Transverse colon (tissue), 4 donors: ENCODE data around the gene MAMDC2. TPM values are rescaled to one million over a fixed set of nuclear protein-coding genes. Genes with fewer than 3 reads are reported as not detected.

Source experiments
- DNase-seq: peaks from one replicate; pipeline ENCODE4 v3.0.0-alpha.2; 2019
- H3K27ac ChIP-seq, 4 donors: fragments of 200-600 bp; sonication (generic); 2 replicates each; pipeline ENCODE4 v1.5.1; 2016 to 2018; ENCODE audit warnings: inconsistent platforms in 4 of 4
- H3K27me3 ChIP-seq: fragments of 200-600 bp; sonication (generic); 2 replicates; pipeline ENCODE4 v1.5.1; 2017; ENCODE audit warnings: inconsistent platforms
- H3K36me3 ChIP-seq, 4 donors: fragments of 200-600 bp; sonication (generic); 2 replicates each; pipeline ENCODE4 v1.5.1; 2017 to 2019; ENCODE audit warnings: inconsistent platforms in 4 of 4
- H3K4me1 ChIP-seq, 4 donors: fragments of 200-600 bp; sonication (generic); 2 replicates each; pipeline ENCODE4 v1.5.1; 2017 to 2020; ENCODE audit warnings: inconsistent platforms in 4 of 4
- H3K4me3 ChIP-seq, 4 donors: fragments of 200-600 bp; sonication (generic); 1 replicate in 1 of 4; 2 replicates in 3 of 4; pipeline versions ENCODE4 v1.5.1 to v1.6.1; 2017 to 2019; ENCODE audit warnings: inconsistent platforms in 4 of 4
- H3K9me3 ChIP-seq, 2 donors: fragments of 200-600 bp; sonication (generic); 2 replicates each; pipeline ENCODE4 v1.5.1; 2017 to 2019; ENCODE audit warnings: inconsistent platforms in 2 of 2
- CTCF ChIP-seq, 5 experiments: fragments of 200-600 bp in 3 of 5; fragments of 450-650 bp in 2 of 5; sonication (generic) in 3 of 5; IDR thresholded peaks; 1 replicate in 2 of 5; 2 replicates in 3 of 5; pipeline ENCODE4 v1.5.1; 2016 to 2017; ENCODE audit warnings: antibody characterized with exemption in 5 of 5, inconsistent platforms in 3 of 5, mild to moderate bottlenecking in 2 of 5, moderate library complexity in 1 of 5
- EP300 ChIP-seq: sonication (generic); formaldehyde crosslinking; IDR thresholded peaks from one replicate; pipeline ENCODE4 v1.6.1; 2017; ENCODE audit warnings: antibody characterized with exemption, low read depth
- POLR2A ChIP-seq: fragments of 450-650 bp; IDR thresholded peaks from one replicate; pipeline ENCODE4 v1.6.1; 2016; ENCODE audit warnings: antibody characterized with exemption, mild to moderate bottlenecking, moderate library complexity
- POLR2AphosphoS5 ChIP-seq, 3 donors: sonication (generic); formaldehyde crosslinking; IDR thresholded peaks; one replicate each; pipeline ENCODE4 v1.6.1; 2016; ENCODE audit warnings: antibody characterized with exemption in 3 of 3
- WGBS, 2 donors: methylation state at CpG; one replicate each; pipeline ENCODE4 v1.1.5; 2018; ENCODE audit warnings: low coverage in 1 of 2; 5-methylcytosine and 5-hydroxymethylcytosine counted together
- in situ Hi-C, 4 donors: fragments of 200-750 bp; cut with MboI; loops; one replicate each; pipeline versions ENCODE4 v1.15.0 to v1.15.1; 2017; ENCODE audit warnings: low sequenced_read_pairs in 3 of 4, low pct_ligation_motif_present in 1 of 4, low pct_unique_long_range_greater_than_20kb in 1 of 4
- intact Hi-C: fragments of 100-400 bp; cut with DNase I; formaldehyde crosslinking; loops from one replicate; pipeline ENCODE4 v1.15.1; 2023; ENCODE audit warnings: low total_unique reads
- total RNA-seq, 4 donors: library from RNA; depleted of rRNA; stranded (reverse); fragments of >200 nt; gene quantifications; one replicate each; pipeline ENCODE4 v1.1.0, GENCODE V29; 2016

The MAMDC2 gene
- total RNA-seq, 4 donors from 2014 or later: 7.4 to 40.5 (median 28.9) TPM

GRCh38 chr9:70065572-70065971 lies 21.9 kb downstream of the MAMDC2 start:
- TF ChIP-seq POLR2A (no peak), POLR2AphosphoS5 (IDR thresholded peaks at IDR 0.05) (peak in 2 of 3 donors; percentile 38 to 59)
- peak overlapping the region; percentile 77 to 90 (median 83) for H3K27ac ChIP-seq
- in situ Hi-C loops (no loop called here), intact Hi-C loops (no loop called here)
- no peak for DNase-seq
- WGBS, 2 donors: 32 to 61% methylated on average over 2 of the region's 2 CpGs
- H3K4me1 ChIP-seq: peaks cover 5 to 48% (median 14%) of the 10 kb centered on the region in 4 donors
- H3K4me3 ChIP-seq: no peak overlapping the region
- no peaks in the 10 kb centered on the region for H3K36me3 ChIP-seq
- H3K27me3 ChIP-seq: no peaks in the 10 kb centered on the region
- H3K9me3 ChIP-seq: no peaks in the 10 kb centered on the region

- WGBS, 2 donors: 79 to 81% methylated on average over 4 of the region's 4 CpGs
- H3K27me3 ChIP-seq: no peaks in the 10 kb centered on the region
- H3K4me1 ChIP-seq: peaks cover 5 to 55% (median 14%) of the 10 kb centered on the region in 4 donors
- intact Hi-C loops (no loop called here), in situ Hi-C loops (no loop called here)
- TF ChIP-seq EP300 (no peak), POLR2A (no peak), POLR2AphosphoS5 (IDR thresholded peaks at IDR 0.05) (no peak), CTCF (IDR thresholded peaks at IDR 0.05) (no peak)
- H3K9me3 ChIP-seq: no peaks in the 10 kb centered on the region
- peak overlapping the region; percentile 77 to 90 (median 83) for H3K27ac ChIP-seq
- no peak overlapping the region for H3K4me3 ChIP-seq
- DNase-seq: no peak
- no peaks in the 10 kb centered on the region for H3K36me3 ChIP-seq
Observed at GRCh38 chr9:70066418-70066817, 22.8 kb downstream of the MAMDC2 start.

GRCh38 chr9:70066874-70067273 lies 23.2 kb downstream of the MAMDC2 start:
- Histone ChIP-seq H3K9me3 (no peaks in the 10 kb centered on the region), H3K27ac (peak overlapping the region; percentile 77 to 90 (median 83)), H3K4me3 (no peak overlapping the region), H3K4me1 (peaks cover 5 to 59% (median 15%) of the 10 kb centered on the region in 4 donors), H3K27me3 (no peaks in the 10 kb centered on the region), H3K36me3 (no peaks in the 10 kb centered on the region)
- intact Hi-C loops: no loop called here
- TF ChIP-seq POLR2AphosphoS5 (IDR thresholded peaks at IDR 0.05) (no peak), CTCF (IDR thresholded peaks at IDR 0.05) (no peak), EP300 (no peak), POLR2A (no peak)
- in situ Hi-C loops: no loop called here
- DNase-seq: no peak
- 47 to 85% methylated on average over 2 of the region's 2 CpGs for WGBS, 2 donors

GRCh38 chr9:70069704-70070103 lies 26.1 kb downstream of the MAMDC2 start:
- H3K27ac ChIP-seq: peak overlapping the region; percentile 77 to 90 (median 83)
- in situ Hi-C loops (no loop called here), intact Hi-C loops (no loop called here)

More at GRCh38 chr9:70069704-70070103, 26.1 kb downstream of the MAMDC2 start:
- 70 to 100% methylated on average over 2 to 3 of the region's 3 CpGs for WGBS, 2 donors
- Histone ChIP-seq H3K4me1 (peaks cover 19 to 80% (median 28%) of the 10 kb centered on the region in 4 donors), H3K9me3 (no peaks in the 10 kb centered on the region), H3K27me3 (no peaks in the 10 kb centered on the region), H3K4me3 (no peak overlapping the region), H3K36me3 (no peaks in the 10 kb centered on the region)
- peak in 2 of 3 donors; percentile 55 to 73 for TF ChIP-seq POLR2AphosphoS5 (IDR thresholded peaks at IDR 0.05)
- TF ChIP-seq CTCF (IDR thresholded peaks at IDR 0.05): no peak
- no peak for DNase-seq
